DND-41 (cell line): ENCODE data around the gene RSBN1.

ENCODE experiments used
- ATAC-seq: fragments of 200-7000 bp; cut with Tn5 transposase; 3 replicates; pipeline ENCODE4 v1.9.1; 2021; ENCODE audit warnings: low read depth; ENCODE audit not compliant: insufficient read depth
- DNase-seq: peaks from one replicate; pipeline ENCODE4 v3.0.0-alpha.2; 2020
- H2AFZ ChIP-seq: 2 replicates; pipeline ENCODE4 v1.6.0; 2012; ENCODE audit warnings: low read depth, low read length
- H3K27ac ChIP-seq: 2 replicates; pipeline ENCODE4 v1.5.1; 2012; ENCODE audit warnings: low read length, inconsistent platforms
- H3K27me3 ChIP-seq: fragments of 200-600 bp; sonication (generic); 2 replicates; pipeline ENCODE4 v1.6.0; 2012; ENCODE audit warnings: low read length, mild to moderate bottlenecking, inconsistent platforms; ENCODE audit not compliant: insufficient read depth, poor library complexity
- H3K36me3 ChIP-seq: 2 replicates; pipeline ENCODE4 v1.5.1; 2012; ENCODE audit warnings: low read length, inconsistent platforms; ENCODE audit not compliant: insufficient read depth
- H3K4me1 ChIP-seq: 2 replicates; pipeline ENCODE4 v1.5.1; 2012; ENCODE audit warnings: mild to moderate bottlenecking, low read length; ENCODE audit not compliant: insufficient read depth
- H3K4me2 ChIP-seq: 2 replicates; pipeline ENCODE4 v1.6.0; 2012; ENCODE audit warnings: mild to moderate bottlenecking, moderate library complexity, low read length, inconsistent platforms; ENCODE audit not compliant: insufficient read depth
- H3K4me3 ChIP-seq, 2 experiments: fragments of 200-600 bp in 1 of 2; shearing (Covaris generic) in 1 of 2; 2 replicates each; pipeline ENCODE4 v1.5.1; 2012 to 2016; ENCODE audit warnings: inconsistent platforms in 2 of 2, low read length in 2 of 2, mild to moderate bottlenecking in 2 of 2, low read depth in 1 of 2, moderate library complexity in 1 of 2
- H3K79me2 ChIP-seq: 2 replicates; pipeline ENCODE4 v1.6.0; 2012; ENCODE audit warnings: low read length, inconsistent platforms; ENCODE audit not compliant: insufficient read depth
- H3K9ac ChIP-seq: 2 replicates; pipeline ENCODE4 v1.6.0; 2012; ENCODE audit warnings: low read depth, mild to moderate bottlenecking, inconsistent platforms, low read length, moderate library complexity
- H3K9me3 ChIP-seq: 2 replicates; pipeline ENCODE4 v1.5.1; 2012; ENCODE audit warnings: low read length, moderate library complexity, mild to moderate bottlenecking, inconsistent platforms; ENCODE audit not compliant: insufficient read depth, severe bottlenecking
- H4K20me1 ChIP-seq: 2 replicates; pipeline ENCODE4 v1.6.0; 2012; ENCODE audit warnings: low read length; ENCODE audit not compliant: insufficient read depth
- CTCF ChIP-seq: IDR thresholded peaks from 2 replicates; pipeline ENCODE4 v1.5.1; 2012; ENCODE audit warnings: borderline replicate concordance, low read length, moderate library complexity, mild to moderate bottlenecking; ENCODE audit not compliant: poor library complexity, severe bottlenecking; ENCODE audit errors: extremely low read depth
- EZH2 ChIP-seq: IDR thresholded peaks from 3 replicates; pipeline ENCODE4 v1.6.1; 2012; ENCODE audit warnings: borderline replicate concordance, low read depth, mild to moderate bottlenecking, moderate library complexity, low read length, inconsistent platforms; ENCODE audit not compliant: severe bottlenecking

Gene RSBN1

GRCh38 chr1:113782406-113782805 is 29.9 kb downstream of the RSBN1 start:
- DNase-seq (no peak), ATAC-seq (no peak)
- peaks cover 7% of the 10 kb centered on the region for H4K20me1 ChIP-seq
- H3K4me2 ChIP-seq: peak overlapping the region; percentile 8; the same call in 1 of the 2 replicates
- H3K27me3 ChIP-seq: no peaks in the 10 kb centered on the region
- no peak overlapping the region for H3K9ac ChIP-seq
- TF ChIP-seq CTCF: no peak
- no peak for TF ChIP-seq EZH2
- peaks cover 90% of the 10 kb centered on the region for H3K79me2 ChIP-seq
- H3K4me3 ChIP-seq: no peak overlapping the region
- H3K36me3 ChIP-seq: peaks cover 8% of the 10 kb centered on the region
- H3K9me3 ChIP-seq: no peaks in the 10 kb centered on the region
- peak overlapping the region; percentile 74 for H3K27ac ChIP-seq
- H2AFZ ChIP-seq: no peak overlapping the region
- H3K4me1 ChIP-seq: peaks cover 77% of the 10 kb centered on the region

- Histone ChIP-seq H3K4me3 (no peak overlapping the region; a peak in 1 of 4 replicates), H3K9ac (peak overlapping the region; percentile 31), H3K9me3 (no peaks in the 10 kb centered on the region), H3K4me1 (peaks cover 60% of the 10 kb centered on the region), H3K36me3 (peaks cover 26% of the 10 kb centered on the region), H2AFZ (no peak overlapping the region), H3K27me3 (no peaks in the 10 kb centered on the region), H3K4me2 (peak overlapping the region; percentile 35), H3K79me2 (peaks cover 89% of the 10 kb centered on the region), H3K27ac (peak overlapping the region; percentile 74), H4K20me1 (peaks cover 6% of the 10 kb centered on the region)
- ATAC-seq (peak; percentile 65), DNase-seq (no peak)
- no peak for TF ChIP-seq EZH2
- no peak for TF ChIP-seq CTCF
Observed at GRCh38 chr1:113780374-113781146, 31.7 kb downstream of the RSBN1 start.

GRCh38 chr1:113779542-113779941 is 32.7 kb downstream of the RSBN1 start:
- peaks cover 84% of the 10 kb centered on the region for H3K79me2 ChIP-seq
- H3K27ac ChIP-seq: peak overlapping the region; percentile 74
- H2AFZ ChIP-seq: no peak overlapping the region
- no peaks in the 10 kb centered on the region for H3K27me3 ChIP-seq
- peaks cover 35% of the 10 kb centered on the region for H3K36me3 ChIP-seq
- no peak for ATAC-seq
- no peak overlapping the region for H3K4me3 ChIP-seq
- DNase-seq: no peak
- no peaks in the 10 kb centered on the region for H3K9me3 ChIP-seq
- no peak overlapping the region for H3K4me2 ChIP-seq
- peaks cover 50% of the 10 kb centered on the region for H3K4me1 ChIP-seq
- no peak for TF ChIP-seq CTCF
- TF ChIP-seq EZH2: no peak
- H3K9ac ChIP-seq: no peak overlapping the region
- peaks cover 4% of the 10 kb centered on the region for H4K20me1 ChIP-seq
